Muscle layer of colon (tissue), 2 donors: Measurements from ENCODE around the gene CSRNP2.
"Not testable (repeated sequence)": the region's sequence is repeated elsewhere in the genome, so short reads cannot be mapped to it uniquely, and the experiment has no call there.

ENCODE experiments used
- H3K27ac ChIP-seq: one replicate; pipeline ENCODE4 v1.7.0; 2013; ENCODE audit warnings: low read depth, mild to moderate bottlenecking, low read length, moderate library complexity
- H3K27me3 ChIP-seq, 2 donors: one replicate each; pipeline ENCODE4 v1.7.0; 2013; ENCODE audit warnings: low read length in 2 of 2, mild to moderate bottlenecking in 2 of 2; ENCODE audit not compliant: insufficient read depth in 2 of 2, control insufficient read depth in 1 of 2
- H3K36me3 ChIP-seq: one replicate; pipeline ENCODE4 v1.7.0; 2013; ENCODE audit warnings: mild to moderate bottlenecking, low read length; ENCODE audit not compliant: insufficient read depth
- H3K4me1 ChIP-seq: one replicate; pipeline ENCODE4 v1.7.0; 2013; ENCODE audit warnings: mild to moderate bottlenecking, low read length; ENCODE audit not compliant: insufficient read depth
- H3K4me3 ChIP-seq, 2 donors: one replicate each; pipeline ENCODE4 v1.7.0; 2013; ENCODE audit warnings: low read length in 2 of 2, low read depth in 1 of 2, mild to moderate bottlenecking in 1 of 2, moderate library complexity in 1 of 2
- H3K9ac ChIP-seq: one replicate; pipeline ENCODE4 v1.7.0; 2013; ENCODE audit warnings: low read length
- H3K9me3 ChIP-seq: one replicate; pipeline ENCODE4 v1.7.0; 2013; ENCODE audit warnings: mild to moderate bottlenecking, low read length
- donor health status: abdominal sarcoma.
- donor health status: Adenocarcinoma of cecum.

Gene CSRNP2

DNA sequence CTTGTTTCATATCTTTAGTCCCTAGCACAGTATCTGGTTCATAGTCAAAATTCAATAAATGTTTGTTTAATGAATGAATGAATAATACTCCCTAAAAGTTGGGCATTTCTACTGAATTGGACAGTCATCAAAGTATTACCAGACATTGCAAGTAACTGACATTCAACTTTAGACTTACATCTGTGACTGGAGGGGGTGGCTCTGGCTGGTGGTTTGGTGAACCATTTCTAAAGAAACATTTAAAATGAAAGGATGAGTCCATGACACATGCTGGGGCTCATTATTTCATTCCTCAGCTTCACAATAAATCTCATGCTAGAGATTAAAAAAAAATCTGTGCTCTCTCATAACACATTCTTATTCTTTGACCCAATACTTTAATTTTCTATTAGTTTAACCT is 20.6 kb upstream of the CSRNP2 start:
- Histone ChIP-seq H3K36me3 (peaks cover 52% of the 10 kb centered on the region), H3K9ac (no peak overlapping the region), H3K9me3 (no peaks in the 10 kb centered on the region), H3K4me1 (no peaks in the 10 kb centered on the region), H3K27ac (no peak overlapping the region), H3K27me3 (no peaks in the 10 kb centered on the region), H3K4me3 (no peak overlapping the region)

DNA sequence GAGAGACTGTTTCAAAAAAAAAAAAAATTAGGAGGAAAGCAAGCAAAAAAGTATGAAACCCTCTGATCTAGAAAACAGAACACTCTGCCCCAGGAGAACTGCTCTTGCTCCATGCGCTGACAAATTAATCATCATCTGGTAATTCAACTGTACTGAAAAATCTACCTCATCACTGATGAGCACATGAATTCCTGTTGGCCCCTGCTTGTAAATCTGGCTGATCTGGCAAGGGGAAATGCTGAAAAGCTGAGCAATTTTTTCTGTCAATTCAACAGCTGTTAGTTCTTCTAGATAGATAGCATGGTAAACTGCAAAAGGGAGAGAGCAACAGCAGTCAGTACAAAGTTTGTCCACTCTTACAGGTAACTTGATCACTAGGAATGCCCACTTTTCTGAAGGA is 15.2 kb upstream of the CSRNP2 start:
- no peaks in the 10 kb centered on the region for H3K9me3 ChIP-seq
- H3K27me3 ChIP-seq: no peaks in the 10 kb centered on the region
- H3K4me1 ChIP-seq: no peaks in the 10 kb centered on the region
- peaks cover 55% of the 10 kb centered on the region for H3K36me3 ChIP-seq
- H3K9ac ChIP-seq: no peak overlapping the region
- H3K27ac ChIP-seq: no peak overlapping the region
- no peak overlapping the region for H3K4me3 ChIP-seq

DNA sequence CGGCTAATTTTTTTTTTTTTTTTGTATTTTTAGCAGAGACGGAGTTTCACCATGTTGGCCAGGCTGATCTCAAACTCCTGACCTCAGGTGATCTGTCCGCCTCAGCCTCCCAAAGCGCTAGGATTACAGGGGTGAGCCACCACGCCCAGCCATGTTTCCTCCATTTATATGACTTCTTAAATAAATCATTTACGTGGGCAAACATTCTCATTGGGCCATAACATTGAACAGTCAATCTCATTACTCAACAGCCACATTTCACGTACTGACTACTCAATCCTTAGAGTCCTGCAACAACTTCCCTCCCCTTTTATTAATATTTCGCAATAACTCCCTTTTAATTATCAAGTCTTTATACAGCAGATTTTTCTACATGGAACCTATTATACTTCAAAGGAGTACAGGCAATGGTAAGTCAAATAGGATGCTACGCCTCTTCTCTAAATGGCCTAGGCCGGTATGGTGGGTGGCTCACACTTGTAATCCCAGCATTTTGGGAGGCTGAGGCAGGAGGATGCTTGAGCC is 7.4 kb upstream of the CSRNP2 start:
- no peaks in the 10 kb centered on the region for H3K4me1 ChIP-seq
- H3K9me3 ChIP-seq: no peaks in the 10 kb centered on the region
- H3K4me3 ChIP-seq: no peak overlapping the region
- no peaks in the 10 kb centered on the region for H3K27me3 ChIP-seq
- H3K27ac ChIP-seq: no peak overlapping the region
- peaks cover 9% of the 10 kb centered on the region for H3K36me3 ChIP-seq
- H3K9ac ChIP-seq: no peak overlapping the region

DNA sequence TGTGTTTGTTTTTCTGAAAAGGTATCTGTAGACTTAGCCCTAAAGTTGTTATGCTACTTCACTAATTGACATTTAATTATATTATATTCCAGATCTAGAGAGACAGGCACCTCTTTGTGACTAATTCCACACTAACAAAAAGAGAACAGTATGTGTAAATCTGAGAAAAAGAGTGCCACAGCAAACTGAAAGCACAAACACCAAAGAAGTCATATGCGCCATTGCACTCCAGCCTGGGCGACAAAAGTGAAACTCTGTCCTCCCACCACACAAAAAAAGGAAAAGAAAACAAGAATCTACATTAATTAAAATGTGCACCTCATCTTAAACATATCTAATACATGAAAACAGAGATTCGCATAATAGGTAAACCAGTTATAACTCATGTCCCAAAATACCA is 4.4 kb upstream of the CSRNP2 start:
- H3K9ac ChIP-seq: no peak overlapping the region
- no peaks in the 10 kb centered on the region for H3K27me3 ChIP-seq

DNA sequence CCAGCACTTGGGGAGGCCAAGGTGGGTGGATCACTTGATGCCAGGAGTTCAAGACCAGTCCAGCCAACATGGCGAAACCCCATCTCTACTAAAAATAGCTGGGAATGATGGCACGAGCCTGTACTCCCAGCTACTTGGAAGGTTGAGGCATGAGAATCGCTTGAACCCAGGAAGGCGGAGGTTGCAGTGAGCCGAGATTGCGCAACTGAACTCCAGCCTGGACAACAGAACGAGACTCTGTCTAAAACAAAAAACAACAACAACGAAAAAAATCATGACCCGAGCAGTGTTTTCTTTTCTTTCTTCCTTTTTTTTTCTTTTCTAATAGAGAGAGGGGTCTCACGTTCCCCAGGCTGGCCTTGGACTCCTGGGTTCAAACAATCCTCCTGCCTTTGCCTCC is 3.5 kb upstream of the CSRNP2 start:
- no peaks in the 10 kb centered on the region for H3K9me3 ChIP-seq
- H3K27me3 ChIP-seq: no peaks in the 10 kb centered on the region
- H3K27ac ChIP-seq: no peak overlapping the region
- peaks cover 6% of the 10 kb centered on the region for H3K4me1 ChIP-seq
- H3K9ac ChIP-seq: no peak overlapping the region
- H3K4me3 ChIP-seq: no peak overlapping the region
- H3K36me3 ChIP-seq: no peaks in the 10 kb centered on the region

More for the DNA sequence above, 4.4 kb upstream of the CSRNP2 start:
- no peaks in the 10 kb centered on the region for H3K9me3 ChIP-seq
- H3K4me3 ChIP-seq: no peak overlapping the region
- H3K36me3 ChIP-seq: no peaks in the 10 kb centered on the region
- H3K4me1 ChIP-seq: no peaks in the 10 kb centered on the region
- H3K27ac ChIP-seq: no peak overlapping the region

DNA sequence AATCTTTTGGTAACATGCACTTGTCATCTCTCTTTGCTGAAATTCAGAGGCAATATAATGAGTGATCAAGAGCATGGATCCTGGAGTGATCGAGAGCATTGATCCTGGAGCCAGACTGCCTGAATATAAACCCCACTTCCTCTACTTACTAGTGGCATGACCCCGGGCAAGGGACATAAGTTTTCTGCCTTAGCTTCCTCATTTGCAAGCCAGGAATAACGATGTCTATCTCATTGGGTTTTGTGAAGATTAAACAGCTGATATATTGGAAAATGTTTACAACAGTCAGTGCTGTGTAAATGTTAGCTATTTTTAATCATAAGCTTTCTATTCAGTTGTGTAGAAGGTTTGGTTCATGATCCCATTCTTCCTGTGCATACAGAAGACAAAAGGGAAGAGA is 2.4 kb upstream of the CSRNP2 start:
- Histone ChIP-seq H3K4me1 (peaks cover 13% of the 10 kb centered on the region), H3K27ac (no peak overlapping the region), H3K36me3 (no peaks in the 10 kb centered on the region), H3K27me3 (no peaks in the 10 kb centered on the region), H3K4me3 (no peak overlapping the region), H3K9me3 (no peaks in the 10 kb centered on the region), H3K9ac (no peak overlapping the region)

DNA sequence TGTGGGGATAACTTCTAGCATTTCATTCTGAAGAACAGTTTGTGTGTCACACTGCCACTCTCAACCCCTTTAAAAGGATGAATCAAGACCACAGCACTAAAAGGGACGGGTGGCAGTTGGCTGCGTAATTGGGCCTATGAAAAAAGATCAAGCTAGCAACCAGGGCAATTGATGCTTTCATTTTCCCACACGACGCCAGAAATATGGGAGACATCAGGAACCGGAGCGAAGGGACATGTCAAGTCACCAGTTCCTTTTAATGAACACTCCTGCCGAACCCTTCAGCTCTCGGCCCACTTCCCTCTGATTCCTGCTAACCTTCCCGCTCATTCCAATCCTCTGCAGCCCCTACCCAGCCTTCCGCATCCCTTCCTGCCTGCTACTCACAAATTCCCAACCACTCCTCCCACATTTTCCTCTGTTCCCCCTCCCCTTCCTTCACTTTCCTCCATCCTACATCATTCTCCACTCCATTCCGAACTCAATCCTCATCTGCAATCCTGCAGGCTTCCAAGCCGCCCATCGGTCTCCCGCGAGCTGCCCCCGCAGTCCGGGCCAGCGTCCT is 753 bp downstream of the CSRNP2 start:
- Histone ChIP-seq H3K36me3 (no peaks in the 10 kb centered on the region), H3K9me3 (no peaks in the 10 kb centered on the region), H3K4me3 (peak overlapping the region; percentile 68 to 89), H3K27ac (peak overlapping the region; percentile 99), H3K9ac (peak overlapping the region; percentile 56), H3K4me1 (peaks cover 18% of the 10 kb centered on the region), H3K27me3 (no peaks in the 10 kb centered on the region)

DNA sequence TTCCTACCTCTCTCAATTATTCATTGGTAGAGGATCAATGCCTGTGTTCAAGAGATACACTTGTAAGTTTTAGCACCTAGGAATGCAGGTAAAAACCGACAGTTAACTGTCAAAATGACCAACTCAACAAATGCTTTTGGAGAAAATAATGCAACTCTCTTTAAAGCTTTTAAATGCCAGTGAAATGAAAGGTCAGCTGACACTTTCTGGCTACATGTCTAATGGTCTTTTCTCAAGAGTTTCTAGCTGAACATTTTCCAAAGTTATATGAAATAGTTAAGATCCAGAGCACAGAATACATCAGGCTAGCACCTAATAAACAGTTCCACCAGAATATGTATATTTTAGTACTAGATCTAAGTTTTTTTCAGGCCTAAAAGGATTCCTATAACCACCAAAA is 2.0 kb downstream of the CSRNP2 start:
- no peaks in the 10 kb centered on the region for H3K27me3 ChIP-seq
- H3K9ac ChIP-seq: no peak overlapping the region
- H3K4me3 ChIP-seq: no peak overlapping the region
- no peaks in the 10 kb centered on the region for H3K9me3 ChIP-seq
- peak overlapping the region; percentile 21 for H3K27ac ChIP-seq
- H3K36me3 ChIP-seq: no peaks in the 10 kb centered on the region
- H3K4me1 ChIP-seq: peaks cover 20% of the 10 kb centered on the region

DNA sequence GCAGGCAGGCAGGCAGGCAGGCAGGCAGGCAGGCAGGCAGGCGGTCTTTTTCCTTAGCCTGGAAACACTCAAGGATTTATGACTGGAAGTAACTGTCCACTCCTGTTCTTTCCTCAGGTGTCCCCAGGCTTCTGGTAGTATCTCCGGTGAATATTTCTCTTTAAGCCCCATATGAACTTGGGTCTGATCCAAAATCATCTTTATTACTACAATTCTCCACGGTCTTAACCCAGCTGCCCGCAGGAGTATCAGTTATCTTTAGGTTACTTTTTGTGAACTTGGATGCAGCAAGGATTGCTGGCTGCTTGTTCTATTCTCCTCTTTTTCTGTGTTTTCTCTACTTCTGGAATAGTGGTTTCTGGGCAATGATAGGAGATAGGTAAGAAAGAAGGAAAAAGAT is 3.3 kb downstream of the CSRNP2 start:
- no peaks in the 10 kb centered on the region for H3K9me3 ChIP-seq
- H3K36me3 ChIP-seq: no peaks in the 10 kb centered on the region
- no peak overlapping the region for H3K27ac ChIP-seq
- H3K4me1 ChIP-seq: peaks cover 20% of the 10 kb centered on the region
- no peaks in the 10 kb centered on the region for H3K27me3 ChIP-seq
- H3K4me3 ChIP-seq: no peak overlapping the region
- H3K9ac ChIP-seq: no peak overlapping the region

DNA sequence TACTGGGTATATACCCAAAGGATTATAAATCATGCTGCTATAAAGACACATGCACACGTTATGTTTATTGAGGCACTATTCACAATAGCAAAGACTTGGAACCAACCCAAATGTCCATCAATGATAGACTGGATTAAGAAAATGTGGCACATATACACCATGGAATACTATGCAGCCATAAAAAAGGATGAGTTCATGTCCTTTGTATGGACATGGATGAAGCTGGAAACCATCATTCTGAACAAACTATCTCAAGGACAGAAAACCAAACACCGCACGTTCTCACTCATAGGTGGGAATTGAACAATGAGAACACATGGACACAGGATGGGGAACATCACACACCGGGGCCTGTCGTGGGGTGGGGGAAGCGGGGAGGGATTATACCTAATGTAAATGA is 4.5 kb downstream of the CSRNP2 start:
- not testable (repeated sequence) for H3K27ac ChIP-seq, H3K36me3 ChIP-seq, H3K9me3 ChIP-seq, H3K27me3 ChIP-seq, H3K4me3 ChIP-seq, H3K9ac ChIP-seq
- peaks cover 20% of the 10 kb centered on the region for H3K4me1 ChIP-seq

DNA sequence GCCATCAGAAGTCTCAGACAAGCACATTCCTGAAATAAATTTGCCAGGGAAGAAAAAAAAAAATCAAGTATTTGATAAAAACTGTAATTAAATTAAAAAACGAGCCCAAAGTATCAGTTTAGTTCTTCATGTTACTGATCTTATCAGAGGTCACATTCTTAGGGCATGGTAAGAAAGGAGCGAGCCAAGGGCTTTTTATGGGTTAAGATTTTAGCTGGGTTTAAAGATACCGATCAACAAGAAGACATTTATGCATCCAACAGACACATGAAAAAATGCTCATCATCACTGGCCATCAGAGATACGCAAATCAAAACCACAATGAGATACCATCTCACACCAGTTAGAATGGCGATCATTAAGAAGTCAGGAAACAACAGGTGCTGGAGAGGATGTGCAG is 5.0 kb downstream of the CSRNP2 start:
- H3K27me3 ChIP-seq, H3K9ac ChIP-seq, H3K4me3 ChIP-seq, H3K36me3 ChIP-seq, H3K27ac ChIP-seq, H3K9me3 ChIP-seq: not testable (repeated sequence)
- peaks cover 20% of the 10 kb centered on the region for H3K4me1 ChIP-seq

DNA sequence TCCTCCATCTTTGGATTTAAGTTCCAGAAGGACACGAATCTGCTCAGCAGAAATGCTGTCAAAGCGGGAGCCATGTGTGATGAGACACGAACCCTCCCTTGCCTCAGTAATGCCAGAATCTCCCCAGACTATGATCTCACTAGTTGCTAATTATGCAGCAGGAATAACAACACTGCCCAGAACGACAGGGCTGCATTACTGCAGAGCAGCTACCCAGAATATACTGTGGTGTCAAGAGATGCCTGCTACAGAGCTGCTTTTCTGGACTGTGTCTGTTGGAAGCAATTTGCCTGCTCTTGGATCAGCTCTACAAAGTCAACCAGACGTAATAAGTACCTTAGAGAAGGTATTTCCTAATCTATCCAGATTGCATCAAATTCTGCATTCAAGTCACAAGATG is 5.5 kb downstream of the CSRNP2 start:
- Histone ChIP-seq H3K4me3 (no peak overlapping the region), H3K9ac (no peak overlapping the region), H3K4me1 (peaks cover 20% of the 10 kb centered on the region), H3K27me3 (no peaks in the 10 kb centered on the region), H3K36me3 (peaks cover 9% of the 10 kb centered on the region), H3K9me3 (no peaks in the 10 kb centered on the region), H3K27ac (no peak overlapping the region)
